Coronary artery (tissue), 2 donors: Measurements from ENCODE around the gene LCK.

Experiments
- DNase-seq: peaks from one replicate; pipeline ENCODE4 v3.0.0-alpha.2; 2017; ENCODE audit warnings: low spot score
- H3K27ac ChIP-seq, 2 donors: fragments of 200-600 bp; sonication (generic); one replicate each; pipeline ENCODE4 v1.5.1; 2016 to 2019
- H3K4me3 ChIP-seq: fragments of 200-600 bp; sonication (generic); 2 replicates; pipeline ENCODE4 v1.5.1; 2016; ENCODE audit warnings: mild to moderate bottlenecking, moderate library complexity
- CTCF ChIP-seq: fragments of 200-600 bp; sonication (generic); IDR thresholded peaks from one replicate; pipeline ENCODE4 v1.5.1; 2019; ENCODE audit warnings: antibody characterized with exemption

LCK gene

GRCh38 chr1:32307324-32307723 is 56.3 kb downstream of the LCK start:
- no peak overlapping the region for H3K4me3 ChIP-seq
- DNase-seq: no peak
- no peak for TF ChIP-seq CTCF
- no peak overlapping the region for H3K27ac ChIP-seq

- no peak for DNase-seq
- TF ChIP-seq CTCF: no peak
- no peak overlapping the region for H3K27ac ChIP-seq
- H3K4me3 ChIP-seq: no peak overlapping the region
Measured at GRCh38 chr1:32309960-32310359, 58.9 kb downstream of the LCK start.

- no peak overlapping the region for H3K27ac ChIP-seq
- TF ChIP-seq CTCF: no peak
- no peak for DNase-seq
Measured at GRCh38 chr1:32311709-32312393, 60.8 kb downstream of the LCK start.

GRCh38 chr1:32316903-32317277 is 65.8 kb downstream of the LCK start:
- Histone ChIP-seq H3K27ac (no peak overlapping the region), H3K4me3 (no peak overlapping the region)
- TF ChIP-seq CTCF: no peak
- DNase-seq: no peak

More at GRCh38 chr1:32311709-32312393, 60.8 kb downstream of the LCK start:
- no peak overlapping the region for H3K4me3 ChIP-seq

GRCh38 chr1:32318127-32318869 is 67.2 kb downstream of the LCK start:
- DNase-seq: no peak
- H3K27ac ChIP-seq: no peak overlapping the region
- H3K4me3 ChIP-seq: no peak overlapping the region
- TF ChIP-seq CTCF: no peak

GRCh38 chr1:32321712-32322291 is 70.7 kb downstream of the LCK start:
- Histone ChIP-seq H3K27ac (no peak overlapping the region), H3K4me3 (no peak overlapping the region)
- no peak for TF ChIP-seq CTCF
- no peak for DNase-seq

- Histone ChIP-seq H3K4me3 (no peak overlapping the region), H3K27ac (no peak overlapping the region)
- DNase-seq: no peak
- TF ChIP-seq CTCF: no peak
Measured at GRCh38 chr1:32327204-32327603, 76.1 kb downstream of the LCK start.
